SHP77 (cell line): ENCODE measurements around the gene SH3YL1.

Source experiments
- DNase-seq, 2 experiments: peaks; one replicate each; lab custom pipeline; 2025; lab: John Stamatoyannopoulos, UW

The SH3YL1 gene

GRCh38 chr2:256094-256493 is 7.7 kb downstream of the SH3YL1 start:
- no peak for DNase-seq

GRCh38 chr2:255195-255594 is 8.6 kb downstream of the SH3YL1 start:
- no peak for DNase-seq

- no peak for DNase-seq
These were observed 9.6 kb downstream of the SH3YL1 start for GRCh38 chr2:254241-254640.

- no peak for DNase-seq
These were observed 10.6 kb downstream of the SH3YL1 start for GRCh38 chr2:253202-253638.

GRCh38 chr2:252001-252602 is 11.7 kb downstream of the SH3YL1 start:
- no peak for DNase-seq

GRCh38 chr2:249538-250042 is 14.2 kb downstream of the SH3YL1 start:
- no peak for DNase-seq

GRCh38 chr2:248724-249123 is 15.1 kb downstream of the SH3YL1 start:
- DNase-seq = no peak

- DNase-seq = peak; percentile 23 to 44
These were observed 17.2 kb downstream of the SH3YL1 start for GRCh38 chr2:246489-247144.

GRCh38 chr2:244547-244946 is 19.3 kb downstream of the SH3YL1 start:
- DNase-seq = no peak

GRCh38 chr2:238869-239268 is 25.0 kb downstream of the SH3YL1 start:
- no peak for DNase-seq

- no peak for DNase-seq
These were observed 25.4 kb downstream of the SH3YL1 start for GRCh38 chr2:238431-238830.

GRCh38 chr2:237878-238277 is 26.0 kb downstream of the SH3YL1 start:
- no peak for DNase-seq

GRCh38 chr2:236993-237539 is 26.8 kb downstream of the SH3YL1 start:
- DNase-seq = no peak

- DNase-seq = no peak
These were observed 29.4 kb downstream of the SH3YL1 start for GRCh38 chr2:234421-234820.

- DNase-seq = no peak
These were observed 30.8 kb downstream of the SH3YL1 start for GRCh38 chr2:233030-233429.

GRCh38 chr2:231521-232185 is 32.2 kb downstream of the SH3YL1 start:
- DNase-seq = no peak

- DNase-seq = no peak
These were observed 35.1 kb downstream of the SH3YL1 start for GRCh38 chr2:228518-229278.

GRCh38 chr2:228115-228514 is 35.7 kb downstream of the SH3YL1 start:
- no peak for DNase-seq

GRCh38 chr2:223971-224760 is 39.7 kb downstream of the SH3YL1 start:
- no peak for DNase-seq

- DNase-seq = no peak
These were observed 40.4 kb downstream of the SH3YL1 start for GRCh38 chr2:223451-223850.

- DNase-seq = no peak
These were observed 47.8 kb downstream of the SH3YL1 start for GRCh38 chr2:216068-216467.
